ENCODE measurements around the gene EDC4. TPM values are rescaled to one million over a fixed set of nuclear protein-coding genes. Genes with fewer than 3 reads are reported as not detected.

EDC4 gene
- total RNA-seq, 1 experiment from 2014 or later: 100 TPM

GRCh38 chr16:67923414-67924116 lies 50.7 kb downstream of the EDC4 start:
- Histone ChIP-seq H3K4me3 (replicated peaks in 1 of 2; ENCODE audit: low read depth in 1 of 2, low read length in 2 of 2) (no peak overlapping the region), H3K9me3 (ENCODE audit: control insufficient read depth in 1 of 2, insufficient read depth in 1 of 2, low read depth in 1 of 2, low read length in 2 of 2) (no peaks in the 10 kb centered on the region), H3K36me3 (ENCODE audit: control insufficient read depth in 1 of 2, insufficient read depth in 2 of 2, low read length in 2 of 2) (no peaks in the 10 kb centered on the region), H2AFZ (ENCODE audit: low read depth, low read length, poor library complexity, severe bottlenecking) (no peak overlapping the region), H3K27ac (ENCODE audit: low read depth, low read length) (no peak overlapping the region), H3K79me2 (ENCODE audit: insufficient read depth, low read length) (no peaks in the 10 kb centered on the region), H3K27me3 (ENCODE audit: insufficient read depth, low read length) (no peaks in the 10 kb centered on the region), H4K20me1 (ENCODE audit: insufficient read depth) (no peaks in the 10 kb centered on the region), H3K9ac (ENCODE audit: low read length) (no peak overlapping the region), H3K9me2 (ENCODE audit: insufficient read depth) (no peaks in the 10 kb centered on the region), H3K4me2 (ENCODE audit: low read length) (no peak overlapping the region), H3K4me1 (ENCODE audit: control insufficient read depth in 1 of 2, insufficient read depth in 2 of 2, low read length in 2 of 2) (no peaks in the 10 kb centered on the region)
- ChIA-PET RAD21 (ENCODE audit: low non-redundant PET in 1 of 2, low total read pairs in 2 of 2, uncharacterized antibody in 2 of 2, unreplicated experiment in 2 of 2) (no interaction called here), CTCF (interaction anchor here (0.6 to 1.4 kb wide), 3 partner anchors 40 to 400 kb away, joined by 3 to 4 read pairs (median 3); no protein-coding TSS in a partner anchor), POLR2A (no interaction called here)
- intact Hi-C loops (cut with micrococcal nuclease): no loop called here
- ATAC-seq (no peak), DNase-seq (ENCODE audit: low read depth, low spot score) (no peak)
- no peak for TF ChIP-seq FOSL1 (IDR thresholded peaks at IDR 0.05; ENCODE audit: low read depth)
- no peak for TF ChIP-seq EZH2 (IDR thresholded peaks at IDR 0.05)
- no peak for TF ChIP-seq EGR1 (IDR thresholded peaks at IDR 0.05; ENCODE audit: low read depth)
- no peak for TF ChIP-seq ATF3 (IDR thresholded peaks at IDR 0.05)
- TF ChIP-seq CTCF (IDR thresholded peaks at IDR 0.05 in 2 of 3, conservative IDR thresholded peaks at IDR 0.05 in 1 of 3; ENCODE audit: borderline replicate concordance in 1 of 3, insufficient read depth in 1 of 3, low read depth in 2 of 3, low read length in 2 of 3): no peak
- TF ChIP-seq POLR2A (IDR thresholded peaks at IDR 0.05; ENCODE audit: borderline replicate concordance, extremely low read depth, insufficient read depth, insufficient read length): no peak
- no peak for TF ChIP-seq CBX3 (IDR thresholded peaks at IDR 0.05; ENCODE audit: low read depth)
- no peak for TF ChIP-seq TCF7L2 (IDR thresholded peaks at IDR 0.05; ENCODE audit: borderline replicate concordance, extremely low read depth, insufficient read depth, insufficient read length)
- TF ChIP-seq ZBTB33 (IDR thresholded peaks at IDR 0.05; ENCODE audit: extremely low read depth, insufficient replicate concordance, low read length): no peak
- TF ChIP-seq REST (IDR thresholded peaks at IDR 0.05; ENCODE audit: low read depth): no peak
- TF ChIP-seq SP1 (IDR thresholded peaks at IDR 0.05; ENCODE audit: low read depth): no peak
- TF ChIP-seq MAX (IDR thresholded peaks at IDR 0.05): no peak
- TF ChIP-seq YY1 (IDR thresholded peaks at IDR 0.05; ENCODE audit: extremely low read depth, insufficient replicate concordance, low read depth, low read length): no peak
- no peak for TF ChIP-seq EZH2phosphoT487 (IDR thresholded peaks at IDR 0.05; ENCODE audit: borderline replicate concordance)
- TF ChIP-seq JUND (IDR thresholded peaks at IDR 0.05): no peak
- BruUV-seq (replicated peaks): no TSS peak
